Activated naive CD8-positive, alpha-beta T cell treated with anti-CD3 and anti-CD28 coated beads, Interleukin-2, amount 50 U/mL, for 16 hours (primary cell): ENCODE measurements around the gene CITED4.

ENCODE experiments used
- DNase-seq: peaks from one replicate; pipeline ENCODE4 v3.0.0-alpha.2; 2020; ENCODE audit warnings: low read depth, low spot score

CITED4 gene

DNA sequence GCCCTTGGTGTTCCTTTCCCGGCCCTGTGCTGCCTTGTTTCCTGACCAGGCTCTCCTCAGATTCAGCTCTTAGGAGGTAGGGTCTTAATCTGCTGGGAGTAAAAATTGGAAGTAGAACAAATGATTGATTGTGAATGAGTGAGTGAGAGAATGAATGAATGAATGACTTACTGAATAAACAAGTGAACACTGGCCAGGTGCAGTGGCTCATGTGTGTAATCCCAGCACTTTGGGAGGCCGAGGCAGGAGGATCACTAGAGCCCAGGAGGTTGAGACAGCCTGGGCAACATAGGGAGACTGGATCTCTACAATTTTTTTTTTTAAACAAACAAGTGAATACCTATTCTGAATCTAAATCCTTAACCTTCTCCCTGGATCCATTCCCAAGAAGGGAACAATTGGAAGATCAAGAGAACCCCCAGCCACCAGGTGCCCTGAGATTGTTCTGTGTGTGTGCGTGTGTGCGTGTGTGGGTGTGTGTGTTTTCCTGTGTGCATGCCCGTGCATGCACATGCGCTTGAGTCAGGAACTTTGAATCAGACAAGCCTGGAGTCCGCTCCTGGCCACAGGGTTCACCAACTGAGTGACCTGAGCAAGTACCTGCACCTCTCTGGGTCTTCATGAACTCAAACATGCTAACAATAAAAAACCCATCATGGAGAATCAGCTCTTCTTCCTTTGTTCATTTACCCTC, 24.3 kb upstream of the CITED4 start:
- DNase-seq: no peak

DNA sequence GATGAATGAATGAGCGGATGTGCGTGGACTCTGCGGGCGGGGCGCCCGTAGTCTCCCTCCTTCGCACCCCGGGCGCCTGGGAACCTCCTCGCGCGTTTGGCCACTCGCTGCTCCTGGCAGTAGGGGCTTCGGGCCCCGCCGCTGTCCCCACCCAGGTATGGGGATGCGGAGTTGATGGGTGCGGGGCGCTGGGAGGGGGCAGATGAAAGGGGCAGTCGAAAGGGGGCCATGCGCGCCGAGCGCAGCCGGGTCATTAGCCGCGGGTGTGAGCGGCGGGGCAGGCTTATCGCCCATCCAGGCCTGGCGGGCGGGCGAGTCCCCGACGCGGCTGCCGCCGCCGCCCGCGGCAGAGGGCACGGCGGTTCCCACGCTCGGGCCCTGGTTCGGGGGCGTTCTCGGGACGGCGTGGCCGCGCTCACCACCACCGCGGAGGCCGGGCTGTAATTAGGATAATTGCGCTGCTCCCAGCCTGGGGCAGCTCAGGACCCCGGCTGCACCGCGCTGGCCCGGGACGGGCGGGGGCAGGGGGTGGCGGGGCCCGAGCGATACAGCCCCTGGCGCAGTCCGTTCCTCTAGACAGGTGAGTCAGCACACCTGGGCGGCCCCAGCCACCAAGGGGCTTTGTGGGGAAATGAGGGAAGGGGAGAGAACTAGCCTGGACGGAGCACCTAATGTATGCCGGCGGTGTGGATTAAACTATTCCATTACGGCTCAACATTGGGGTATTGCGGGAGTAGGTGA, 22.1 kb upstream of the CITED4 start:
- no peak for DNase-seq

GRCh38 chr1:40880813-40881549, 18.8 kb upstream of the CITED4 start:
- DNase-seq: no peak

DNA sequence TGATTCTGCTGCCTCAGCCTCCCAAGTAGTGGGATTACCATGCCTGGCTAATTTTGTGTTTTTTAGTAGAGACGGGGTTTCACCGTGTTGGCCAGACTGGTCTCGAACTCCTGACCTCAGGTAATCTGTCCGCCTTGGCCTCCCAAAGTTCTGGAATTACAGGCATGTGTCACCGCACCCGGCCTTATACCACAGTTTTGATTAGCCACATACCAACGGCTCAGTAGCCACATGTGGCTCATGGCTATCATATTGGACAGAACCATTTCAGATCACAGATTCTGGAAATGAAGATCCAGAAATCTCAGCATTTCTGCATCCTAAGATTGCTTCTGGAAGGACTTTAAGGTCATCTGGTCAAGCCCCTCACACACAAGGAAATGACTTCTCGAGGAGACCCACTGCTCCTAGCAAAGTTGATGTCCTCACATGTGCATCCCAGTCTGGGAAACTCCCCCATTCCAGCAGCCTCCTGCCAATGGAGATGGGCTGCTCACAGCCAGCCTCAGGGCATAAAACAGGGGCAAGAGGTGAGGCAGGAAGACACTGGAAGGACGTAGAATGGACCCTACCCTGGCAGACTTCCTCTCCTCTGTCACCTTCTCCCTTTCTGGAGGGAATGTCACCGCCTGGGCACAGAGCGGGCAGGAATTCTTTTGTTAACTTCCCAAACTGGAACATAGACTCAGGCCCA, 17.5 kb upstream of the CITED4 start:
- no peak for DNase-seq

DNA sequence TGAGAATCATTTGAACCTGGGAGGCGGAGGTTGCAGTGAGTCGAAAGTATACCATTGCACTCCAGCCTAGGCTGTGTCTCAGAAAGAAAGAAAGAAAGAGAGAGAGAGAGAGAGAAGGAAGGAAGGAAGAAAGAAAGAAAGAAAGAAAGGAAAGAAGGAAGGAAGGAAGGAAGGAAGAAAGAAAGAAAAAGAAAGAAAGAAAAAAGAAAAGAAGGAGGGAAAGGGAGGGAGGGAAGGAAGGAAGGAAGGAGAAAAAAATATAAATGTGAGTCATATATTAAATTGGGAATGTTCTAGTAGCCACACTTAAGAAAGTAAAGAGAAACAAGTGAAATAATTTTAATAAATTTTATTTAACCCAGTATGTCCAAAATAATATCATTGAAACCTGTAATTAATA, 16.7 kb upstream of the CITED4 start:
- no peak for DNase-seq

DNA sequence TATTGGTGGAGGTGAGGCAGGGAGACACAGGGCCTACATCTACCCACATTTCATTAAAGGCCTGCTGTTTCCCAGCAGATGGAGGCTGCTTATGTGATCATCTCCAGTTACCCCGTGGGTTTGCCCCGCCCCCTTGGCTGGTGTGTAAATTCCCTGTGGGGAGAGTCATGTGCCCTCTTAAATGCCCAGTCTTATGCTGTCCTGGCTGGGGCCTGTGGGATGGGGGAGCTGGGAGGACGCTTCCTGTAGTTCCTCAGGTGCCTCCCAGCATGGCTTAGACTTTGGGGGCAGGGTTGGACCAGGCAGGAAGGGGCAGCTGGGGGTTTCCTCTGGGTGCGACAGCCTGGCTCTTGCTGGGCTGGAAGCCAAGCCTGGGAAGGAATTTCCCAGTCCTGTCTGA, 15.5 kb upstream of the CITED4 start:
- DNase-seq: no peak

DNA sequence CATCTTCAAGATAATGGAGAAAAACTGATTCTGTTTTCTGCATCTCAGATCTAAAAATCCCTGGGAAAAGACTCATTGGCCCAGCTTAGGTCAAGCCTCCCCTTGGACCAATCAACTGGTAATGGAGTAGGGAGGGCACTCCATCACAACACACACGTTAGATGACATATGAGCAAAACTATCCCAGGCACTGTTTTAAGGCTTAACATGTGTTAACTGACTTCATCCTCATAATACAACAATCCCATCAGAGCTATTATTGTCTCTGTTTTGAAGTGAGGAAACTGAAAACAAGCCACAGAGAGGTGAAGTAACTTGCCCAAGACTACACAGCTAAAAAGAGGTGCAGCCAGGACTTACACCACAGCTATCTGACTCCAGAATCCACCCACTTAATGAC, 14.7 kb upstream of the CITED4 start:
- no peak for DNase-seq

DNA sequence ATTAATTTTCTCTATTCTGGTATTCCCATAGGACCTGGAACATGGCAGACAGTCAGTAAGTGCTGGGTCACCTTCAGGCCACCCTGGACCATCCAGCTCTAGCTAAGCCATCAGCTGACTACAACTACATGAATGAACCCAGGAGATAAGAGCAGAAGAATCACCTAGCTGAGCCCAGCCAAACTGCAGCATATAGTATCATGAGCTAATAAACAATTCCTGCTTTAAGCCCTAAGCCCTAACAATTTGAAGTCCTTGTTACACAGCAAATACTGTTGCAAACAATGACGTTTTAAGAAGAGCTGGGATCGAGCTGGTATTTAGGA, 14.2 kb upstream of the CITED4 start:
- no peak for DNase-seq

DNA sequence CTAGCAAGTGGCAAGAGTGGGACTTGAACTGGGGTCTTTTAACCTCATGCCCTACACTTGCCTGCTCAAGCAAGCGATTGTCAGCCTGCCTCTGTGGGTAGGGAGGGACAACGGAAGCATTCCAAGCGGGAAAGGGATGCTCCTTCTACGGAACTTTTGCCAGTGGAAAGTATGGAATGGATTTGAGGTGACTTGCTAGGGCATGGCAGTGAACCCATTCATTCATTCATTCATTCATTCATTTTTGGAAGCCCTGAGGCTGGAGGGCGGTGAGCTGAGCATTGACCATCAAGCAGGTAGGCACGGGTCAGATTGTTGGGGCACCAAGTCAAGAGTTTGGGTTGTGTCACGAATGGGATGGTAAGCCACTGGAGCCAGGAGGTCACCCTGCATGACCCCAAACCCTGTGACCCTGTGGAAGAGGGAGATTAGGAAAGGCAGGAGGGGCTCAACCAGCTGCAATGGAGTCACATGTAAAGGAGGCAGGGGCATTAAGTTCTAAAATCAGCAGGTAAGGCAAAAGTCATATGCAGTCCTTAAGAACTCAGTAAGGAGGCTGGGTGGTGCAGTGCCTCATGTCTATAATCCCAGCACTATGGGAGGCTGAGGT, 11.8 kb upstream of the CITED4 start:
- DNase-seq: no peak

- DNase-seq: no peak
These were observed 10.1 kb upstream of the CITED4 start for GRCh38 chr1:40872276-40872675.

DNA sequence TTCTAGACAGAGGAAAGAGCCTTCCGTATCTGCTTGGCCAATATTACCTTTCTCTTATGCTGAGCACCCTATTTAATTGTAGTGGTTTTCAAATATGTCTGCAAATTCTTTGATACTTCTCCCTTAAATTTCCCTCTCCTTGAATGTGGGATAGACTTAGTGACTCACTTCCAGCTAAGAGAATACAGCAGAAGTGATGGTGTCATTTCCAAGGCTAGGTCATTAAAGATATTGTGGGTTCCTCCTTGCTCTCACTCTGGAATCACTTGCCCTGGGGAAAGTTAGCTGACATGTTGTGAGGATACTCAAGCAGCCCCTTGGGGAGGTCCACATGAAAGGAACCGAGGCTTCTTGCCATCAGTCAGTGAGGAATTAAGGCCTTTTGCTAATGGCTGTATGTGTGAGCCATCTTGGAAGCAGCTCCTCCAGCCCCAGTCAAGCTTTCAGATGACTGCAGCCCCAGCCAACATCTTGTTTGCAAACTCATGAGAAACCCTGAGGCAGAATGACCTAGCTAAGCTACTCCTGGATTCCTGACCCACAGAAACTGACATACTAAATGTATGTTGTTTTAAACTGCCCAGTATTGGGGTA, 8.1 kb upstream of the CITED4 start:
- DNase-seq: no peak

GRCh38 chr1:40868051-40868723, 6.0 kb upstream of the CITED4 start:
- no peak for DNase-seq

DNA sequence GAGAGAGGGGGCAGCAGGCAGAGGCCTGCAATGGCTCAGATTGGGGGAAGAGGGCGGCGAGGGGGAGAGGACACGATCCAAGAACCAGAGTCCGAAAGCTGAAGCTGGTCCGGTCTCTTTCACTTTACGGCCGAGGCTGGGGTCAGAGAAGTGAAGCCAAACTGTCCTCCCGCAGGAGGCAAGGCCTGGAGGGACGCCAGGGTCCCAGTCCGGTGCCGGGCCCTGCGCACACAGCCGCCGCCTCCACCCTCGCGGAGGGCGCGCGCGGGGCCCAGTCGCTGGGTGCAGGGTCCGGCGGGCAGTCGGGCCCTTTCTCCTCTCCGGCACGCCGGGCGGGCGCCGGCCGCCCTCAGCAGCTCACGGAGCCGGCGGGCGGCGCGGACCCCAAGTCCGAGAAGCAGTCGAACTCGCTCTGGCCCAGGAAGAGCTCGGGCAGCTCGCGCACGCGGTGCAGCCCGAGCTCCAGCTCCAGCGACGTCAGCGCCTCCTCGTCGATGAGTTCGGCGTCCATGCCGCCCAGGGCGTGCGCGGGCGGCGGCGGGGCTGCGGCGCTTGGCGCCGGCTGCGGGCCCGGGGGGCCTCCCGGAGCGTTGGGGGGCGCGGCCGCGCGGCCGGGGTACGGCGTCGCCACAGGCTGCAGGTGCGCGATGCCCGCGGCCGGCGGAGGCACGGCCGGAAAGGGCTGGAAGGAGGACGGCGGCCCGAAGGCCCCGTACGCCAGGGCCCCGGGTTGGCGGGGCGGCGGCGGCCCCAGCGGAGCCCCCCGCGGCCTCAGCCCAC, 749 bp downstream of the CITED4 start:
- DNase-seq: no peak

DNA sequence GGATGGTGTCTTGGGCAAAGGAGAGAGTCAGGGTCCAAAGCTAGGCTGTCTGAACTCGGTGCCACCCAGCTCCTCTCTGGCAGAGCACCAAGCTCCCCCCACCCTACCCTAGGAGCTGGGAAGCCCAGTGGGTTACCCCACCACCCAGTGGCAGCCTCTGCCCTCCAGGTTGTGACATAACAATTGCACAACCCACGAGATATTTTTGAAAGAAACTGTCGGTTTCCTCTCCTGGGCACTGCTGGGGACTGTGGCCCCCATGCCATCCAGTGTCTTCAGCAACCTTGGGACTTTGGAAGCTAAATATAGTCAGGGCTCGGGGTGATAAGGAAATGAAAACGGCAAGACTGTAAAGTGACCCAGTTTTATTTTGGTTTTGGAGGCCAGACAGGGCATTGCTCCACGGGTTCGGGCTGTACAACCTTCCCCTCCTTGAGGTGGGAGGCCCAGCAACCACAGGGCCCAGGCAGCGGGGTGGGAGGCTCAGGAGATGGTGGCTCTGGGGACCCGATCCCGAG, 1.4 kb downstream of the CITED4 start:
- DNase-seq: no peak

DNA sequence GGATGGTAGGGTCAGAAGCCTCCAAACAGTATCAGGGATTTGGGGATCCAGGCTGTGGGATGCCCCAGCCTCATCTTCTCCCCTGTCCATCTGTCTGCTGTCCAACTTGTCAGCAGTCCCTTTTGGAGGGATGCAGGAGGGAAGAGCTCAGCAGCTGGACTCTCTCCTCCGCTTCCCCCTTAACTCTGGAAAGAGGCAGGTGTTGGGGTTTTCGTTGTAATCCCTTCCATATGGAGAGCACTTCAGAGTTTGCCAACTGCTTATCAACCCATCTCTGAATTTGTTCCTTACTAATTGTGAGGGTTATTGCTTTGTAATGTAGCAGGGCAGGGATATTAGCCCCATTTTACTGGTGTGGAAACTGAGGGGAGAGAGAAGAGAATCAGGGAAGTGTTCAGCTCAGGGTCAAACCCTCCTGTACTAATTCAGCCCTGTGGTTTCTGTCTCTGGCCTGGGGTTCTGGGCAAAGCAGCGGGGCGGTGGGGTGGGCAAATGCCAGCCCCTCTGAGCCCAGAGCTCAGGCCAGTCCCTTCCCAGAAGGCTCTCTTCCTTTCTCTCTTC, 3.2 kb downstream of the CITED4 start:
- DNase-seq: no peak

DNA sequence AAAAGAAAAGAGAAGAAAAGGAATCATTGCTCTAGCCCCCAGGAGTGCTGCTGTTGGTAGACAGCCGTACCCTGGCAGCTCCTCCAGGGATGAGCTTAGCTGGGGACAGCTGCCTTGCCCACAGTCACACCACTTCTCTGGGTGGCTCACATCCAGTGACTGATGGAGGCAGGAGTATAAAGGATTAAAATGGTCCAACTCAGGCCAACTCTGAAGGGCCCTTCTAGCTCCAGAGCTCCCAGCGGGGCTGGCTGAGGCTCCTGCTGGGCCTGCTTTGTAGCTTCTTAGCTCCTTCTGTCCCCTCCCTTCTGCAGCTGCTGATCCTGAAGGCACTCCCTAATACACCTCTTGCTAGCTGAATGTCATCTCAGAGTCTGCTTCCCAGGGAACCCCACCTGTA, 4.4 kb downstream of the CITED4 start:
- no peak for DNase-seq

GRCh38 chr1:40856656-40857302, 5.4 kb downstream of the CITED4 start:
- no peak for DNase-seq

- no peak for DNase-seq
These were observed 6.0 kb downstream of the CITED4 start for GRCh38 chr1:40856116-40856515.

GRCh38 chr1:40855513-40855912, 6.7 kb downstream of the CITED4 start:
- DNase-seq: no peak
